ENCODE measurements around the gene CLPSL2.

The CLPSL2 gene

DNA sequence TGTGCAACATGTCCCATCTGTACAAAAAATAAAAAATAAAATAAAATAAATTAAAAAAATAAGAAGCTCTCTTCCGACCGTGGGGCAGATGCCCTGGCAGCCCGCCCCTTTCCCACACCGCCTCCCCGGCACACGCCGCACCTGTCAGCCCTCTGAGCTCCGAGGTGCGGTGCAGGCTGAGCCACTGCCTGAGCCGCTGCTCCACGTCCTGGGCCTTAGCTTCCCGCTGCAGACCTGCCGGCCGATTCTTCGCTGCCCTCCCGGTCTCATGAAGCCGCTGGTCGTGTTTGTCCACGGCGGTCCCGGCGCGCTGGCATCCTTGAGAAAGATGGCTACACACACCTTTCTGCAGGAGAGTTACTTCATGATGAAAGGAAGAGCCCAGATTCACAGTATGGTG, 10.7 kb upstream of the CLPSL2 start:
- no peak overlapping the region for H2BK5ac ChIP-seq (ENCODE audit: low read depth, low read length, poor library complexity, severe bottlenecking)
- H3K4me3 ChIP-seq (ENCODE audit: insufficient read depth in 1 of 2, low read depth in 1 of 2, low read length in 2 of 2): no peak overlapping the region
- no peak overlapping the region for H3K23ac ChIP-seq (ENCODE audit: low read length in 2 of 2)
- H3K36me3 ChIP-seq (ENCODE audit: control insufficient read depth in 1 of 2, insufficient read depth in 2 of 2, low read depth in 1 of 2, low read length in 2 of 2): no peaks in the 10 kb centered on the region
- DNase-seq: no peak
- no peak overlapping the region for H4K8ac ChIP-seq (ENCODE audit: low read length)
- H2BK120ac ChIP-seq (ENCODE audit: low read depth, low read length): no peak overlapping the region
- no peak overlapping the region for H3K4me2 ChIP-seq (ENCODE audit: low read length, poor library complexity, severe bottlenecking)
- H4K91ac ChIP-seq (ENCODE audit: low read length): no peak overlapping the region
- H3K4me1 ChIP-seq (ENCODE audit: control insufficient read depth, insufficient read depth, low read depth, low read length): no peaks in the 10 kb centered on the region
- H3K27me3 ChIP-seq (ENCODE audit: control insufficient read depth in 1 of 2, insufficient read depth in 1 of 2, low read length in 2 of 2): peaks cover 26 to 60% of the 10 kb centered on the region in 2 experiments
- no peak overlapping the region for H3K18ac ChIP-seq (ENCODE audit: low read depth in 1 of 2, low read length in 2 of 2)
- WGBS: 92% methylated on average over 23 of the region's 23 CpGs
- no peak overlapping the region for H2AFZ ChIP-seq (ENCODE audit: low read depth, low read length)
- H3K27ac ChIP-seq (ENCODE audit: low read length, poor library complexity, severe bottlenecking): no peak overlapping the region
- H3K14ac ChIP-seq (ENCODE audit: low read length in 2 of 2): no peak overlapping the region
- H2BK15ac ChIP-seq (ENCODE audit: low read depth, poor library complexity, severe bottlenecking): no peak overlapping the region
- no peak overlapping the region for H2AK5ac ChIP-seq (ENCODE audit: low read length, severe bottlenecking)
- no peaks in the 10 kb centered on the region for H3K9me3 ChIP-seq (ENCODE audit: control insufficient read depth, low read length)
- H3K79me1 ChIP-seq (replicated peaks; ENCODE audit: low read length, poor library complexity, severe bottlenecking): no peaks in the 10 kb centered on the region
- H2BK12ac ChIP-seq (ENCODE audit: low read length in 2 of 2): no peak overlapping the region
- no peak overlapping the region for H3K4ac ChIP-seq (ENCODE audit: low read depth in 1 of 2, low read length in 2 of 2)
- H3K9ac ChIP-seq (ENCODE audit: low read length): no peak overlapping the region

DNA sequence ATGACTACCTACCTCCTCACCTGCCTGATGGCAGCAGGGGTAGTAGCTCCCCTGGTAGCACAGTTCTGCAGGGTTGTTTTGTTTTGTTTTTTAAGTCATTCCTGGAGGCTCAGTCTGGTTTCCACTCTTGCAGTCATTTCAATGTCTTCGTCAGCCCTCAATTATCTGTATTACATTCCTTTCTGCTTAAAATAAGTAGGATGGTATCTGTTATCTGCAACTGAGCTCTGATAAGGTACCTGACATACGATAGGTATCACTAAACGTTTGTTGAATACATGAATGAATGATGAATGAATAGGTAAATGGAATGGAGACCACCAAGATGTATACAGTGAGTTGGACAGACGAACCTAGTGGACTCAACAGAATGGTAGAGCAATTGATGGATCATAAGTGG, 7.2 kb upstream of the CLPSL2 start:
- no peak overlapping the region for H3K4ac ChIP-seq (ENCODE audit: low read depth in 1 of 2, low read length in 2 of 2)
- H3K23ac ChIP-seq (ENCODE audit: low read length in 2 of 2): no peak overlapping the region
- H2BK5ac ChIP-seq (ENCODE audit: low read depth, low read length, poor library complexity, severe bottlenecking): no peak overlapping the region
- no peak overlapping the region for H4K8ac ChIP-seq (ENCODE audit: low read length)
- no peak overlapping the region for H3K4me2 ChIP-seq (ENCODE audit: low read length, poor library complexity, severe bottlenecking)
- DNase-seq: no peak
- peaks cover 27 to 63% of the 10 kb centered on the region in 2 experiments for H3K27me3 ChIP-seq (ENCODE audit: control insufficient read depth in 1 of 2, insufficient read depth in 1 of 2, low read length in 2 of 2)
- no peak overlapping the region for H3K18ac ChIP-seq (ENCODE audit: low read depth in 1 of 2, low read length in 2 of 2)
- H2BK12ac ChIP-seq (ENCODE audit: low read length in 2 of 2): no peak overlapping the region
- H2BK120ac ChIP-seq (ENCODE audit: low read depth, low read length): no peak overlapping the region
- no peaks in the 10 kb centered on the region for H3K4me1 ChIP-seq (ENCODE audit: control insufficient read depth, insufficient read depth, low read depth, low read length)
- no peak overlapping the region for H2BK15ac ChIP-seq (ENCODE audit: low read depth, poor library complexity, severe bottlenecking)
- no peak overlapping the region for H3K14ac ChIP-seq (ENCODE audit: low read length in 2 of 2)
- H3K9ac ChIP-seq (ENCODE audit: low read length): no peak overlapping the region
- H4K91ac ChIP-seq (ENCODE audit: low read length): peak overlapping the region; percentile 62
- no peak overlapping the region for H3K4me3 ChIP-seq (ENCODE audit: insufficient read depth in 1 of 2, low read depth in 1 of 2, low read length in 2 of 2)
- no peak overlapping the region for H2AFZ ChIP-seq (ENCODE audit: low read depth, low read length)
- H3K27ac ChIP-seq (ENCODE audit: low read length, poor library complexity, severe bottlenecking): no peak overlapping the region
- H2AK5ac ChIP-seq (ENCODE audit: low read length, severe bottlenecking): no peak overlapping the region
- WGBS: 83% methylated on average over 3 of the region's 4 CpGs
- no peaks in the 10 kb centered on the region for H3K9me3 ChIP-seq (ENCODE audit: control insufficient read depth, low read length)
- H3K36me3 ChIP-seq (ENCODE audit: control insufficient read depth in 1 of 2, insufficient read depth in 2 of 2, low read depth in 1 of 2, low read length in 2 of 2): no peaks in the 10 kb centered on the region
- no peaks in the 10 kb centered on the region for H3K79me1 ChIP-seq (replicated peaks; ENCODE audit: low read length, poor library complexity, severe bottlenecking)

DNA sequence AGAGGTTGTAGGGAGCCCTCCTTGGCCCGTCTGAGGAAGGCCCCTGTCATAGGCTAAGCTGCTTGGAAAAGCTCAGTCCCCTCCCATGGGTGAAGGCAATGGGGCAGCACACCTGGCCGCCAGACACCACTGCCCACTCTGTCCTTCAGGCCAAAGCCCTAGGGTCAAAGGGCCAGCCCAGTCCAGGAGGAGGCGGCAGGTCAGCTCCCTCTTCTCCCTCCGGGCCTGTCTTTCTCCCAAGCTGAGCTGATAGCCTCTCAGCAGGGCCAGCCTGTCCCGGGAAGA, 5.1 kb upstream of the CLPSL2 start:
- no peak for DNase-seq
- H3K79me1 ChIP-seq (replicated peaks; ENCODE audit: low read length, poor library complexity, severe bottlenecking): no peaks in the 10 kb centered on the region
- no peak overlapping the region for H3K4ac ChIP-seq (ENCODE audit: low read depth in 1 of 2, low read length in 2 of 2)
- no peak overlapping the region for H3K4me3 ChIP-seq (ENCODE audit: insufficient read depth in 1 of 2, low read depth in 1 of 2, low read length in 2 of 2)
- H2BK5ac ChIP-seq (ENCODE audit: low read depth, low read length, poor library complexity, severe bottlenecking): no peak overlapping the region
- no peak overlapping the region for H2AK5ac ChIP-seq (ENCODE audit: low read length, severe bottlenecking)
- no peak overlapping the region for H2BK120ac ChIP-seq (ENCODE audit: low read depth, low read length)
- peaks cover 28 to 69% of the 10 kb centered on the region in 2 experiments for H3K27me3 ChIP-seq (ENCODE audit: control insufficient read depth in 1 of 2, insufficient read depth in 1 of 2, low read length in 2 of 2)
- no peak overlapping the region for H4K8ac ChIP-seq (ENCODE audit: low read length)
- no peak overlapping the region for H3K14ac ChIP-seq (ENCODE audit: low read length in 2 of 2)
- H3K36me3 ChIP-seq (ENCODE audit: control insufficient read depth in 1 of 2, insufficient read depth in 2 of 2, low read depth in 1 of 2, low read length in 2 of 2): no peaks in the 10 kb centered on the region
- H2BK15ac ChIP-seq (ENCODE audit: low read depth, poor library complexity, severe bottlenecking): no peak overlapping the region
- H2AFZ ChIP-seq (ENCODE audit: low read depth, low read length): no peak overlapping the region
- no peak overlapping the region for H2BK12ac ChIP-seq (ENCODE audit: low read length in 2 of 2)
- 63% methylated on average over 5 of the region's 5 CpGs for WGBS
- no peak overlapping the region for H3K18ac ChIP-seq (ENCODE audit: low read depth in 1 of 2, low read length in 2 of 2)
- no peak overlapping the region for H3K23ac ChIP-seq (ENCODE audit: low read length in 2 of 2)
- no peaks in the 10 kb centered on the region for H3K9me3 ChIP-seq (ENCODE audit: control insufficient read depth, low read length)
- no peak overlapping the region for H3K9ac ChIP-seq (ENCODE audit: low read length)
- H3K27ac ChIP-seq (ENCODE audit: low read length, poor library complexity, severe bottlenecking): no peak overlapping the region
- H4K91ac ChIP-seq (ENCODE audit: low read length): no peak overlapping the region
- H3K4me1 ChIP-seq (ENCODE audit: control insufficient read depth, insufficient read depth, low read depth, low read length): peaks cover under 1% of the 10 kb centered on the region
- H3K4me2 ChIP-seq (ENCODE audit: low read length, poor library complexity, severe bottlenecking): no peak overlapping the region

DNA sequence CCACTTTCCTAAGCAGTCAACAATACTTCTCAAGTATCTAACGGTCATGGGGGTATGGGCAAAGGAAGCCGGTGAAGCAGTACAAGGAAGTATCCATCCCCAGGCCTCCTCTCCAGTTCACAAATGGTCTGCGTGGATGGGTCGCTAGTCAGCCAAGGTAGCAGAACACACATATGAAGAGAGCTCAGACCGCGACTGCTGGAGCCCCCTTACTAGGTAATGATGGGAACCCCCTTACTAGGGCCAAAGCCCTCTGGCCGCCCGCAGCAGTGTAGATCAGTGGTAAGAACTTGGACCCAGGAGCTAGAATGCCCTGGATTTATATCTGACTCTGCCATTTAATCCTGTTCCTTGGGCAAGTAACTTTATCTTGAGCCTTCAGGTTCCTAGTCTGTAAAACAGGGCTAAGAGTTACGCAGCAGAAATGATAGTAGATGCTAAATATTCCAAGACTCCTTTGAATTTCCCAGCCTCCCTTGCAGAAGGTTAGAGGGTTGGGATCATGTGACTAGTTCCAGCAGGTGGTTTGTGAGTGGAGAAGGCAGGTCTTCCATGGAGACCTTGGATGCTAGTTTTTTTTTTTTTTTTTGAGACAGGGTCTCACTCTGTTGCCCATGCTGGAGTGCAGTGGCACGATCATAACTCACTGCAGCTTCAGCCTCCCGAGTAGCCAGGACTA, 2.1 kb upstream of the CLPSL2 start:
- Histone ChIP-seq H2BK120ac (ENCODE audit: low read depth, low read length) (no peak overlapping the region), H2BK15ac (ENCODE audit: low read depth, poor library complexity, severe bottlenecking) (no peak overlapping the region), H2AFZ (ENCODE audit: low read depth, low read length) (no peak overlapping the region), H2BK5ac (ENCODE audit: low read depth, low read length, poor library complexity, severe bottlenecking) (no peak overlapping the region), H3K27ac (ENCODE audit: low read length, poor library complexity, severe bottlenecking) (no peak overlapping the region), H3K4me3 (ENCODE audit: insufficient read depth in 1 of 2, low read depth in 1 of 2, low read length in 2 of 2) (no peak overlapping the region), H3K4me1 (ENCODE audit: control insufficient read depth, insufficient read depth, low read depth, low read length) (peaks cover 6% of the 10 kb centered on the region), H3K79me1 (replicated peaks; ENCODE audit: low read length, poor library complexity, severe bottlenecking) (no peaks in the 10 kb centered on the region), H3K27me3 (ENCODE audit: control insufficient read depth in 1 of 2, insufficient read depth in 1 of 2, low read length in 2 of 2) (peaks cover 40 to 81% of the 10 kb centered on the region in 2 experiments), H2BK12ac (ENCODE audit: low read length in 2 of 2) (no peak overlapping the region), H2AK5ac (ENCODE audit: low read length, severe bottlenecking) (no peak overlapping the region), H3K23ac (ENCODE audit: low read length in 2 of 2) (no peak overlapping the region), H3K4me2 (ENCODE audit: low read length, poor library complexity, severe bottlenecking) (no peak overlapping the region), H3K9me3 (ENCODE audit: control insufficient read depth, low read length) (no peaks in the 10 kb centered on the region), H4K8ac (ENCODE audit: low read length) (no peak overlapping the region), H3K9ac (ENCODE audit: low read length) (no peak overlapping the region), H3K4ac (ENCODE audit: low read depth in 1 of 2, low read length in 2 of 2) (no peak overlapping the region), H3K18ac (ENCODE audit: low read depth in 1 of 2, low read length in 2 of 2) (no peak overlapping the region), H3K14ac (ENCODE audit: low read length in 2 of 2) (no peak overlapping the region), H4K91ac (ENCODE audit: low read length) (no peak overlapping the region), H3K36me3 (ENCODE audit: control insufficient read depth in 1 of 2, insufficient read depth in 2 of 2, low read depth in 1 of 2, low read length in 2 of 2) (no peaks in the 10 kb centered on the region)
- DNase-seq: no peak
- 95% methylated on average over 11 of the region's 11 CpGs for WGBS

Data from mesenchymal stem cell (in vitro differentiated cells and primary cell).